HG03103 (cell line): ENCODE results near the gene ATP8A2.
"Not testable (repeated sequence)": the region's sequence is repeated elsewhere in the genome, so short reads cannot be mapped to it uniquely, and the experiment has no call there.

ENCODE experiments used
- ATAC-seq: cut with Tn5 transposase; IDR thresholded peaks from one replicate; pipeline ENCODE4 v1.9.1; 2021; ENCODE audit warnings: low read depth; ENCODE audit not compliant: unreplicated experiment

The ATP8A2 gene

GRCh38 chr13:26046639-26047038 is 674.9 kb downstream of the ATP8A2 start:
- ATAC-seq, result no peak

GRCh38 chr13:26047040-26047439 is 675.3 kb downstream of the ATP8A2 start:
- no peak for ATAC-seq

- ATAC-seq, result no peak
Observed at GRCh38 chr13:26048741-26049140, 677.0 kb downstream of the ATP8A2 start.

GRCh38 chr13:26050568-26051230 is 678.9 kb downstream of the ATP8A2 start:
- no peak for ATAC-seq

GRCh38 chr13:26051231-26051656 is 679.5 kb downstream of the ATP8A2 start:
- ATAC-seq, result no peak

- no peak for ATAC-seq
Observed at GRCh38 chr13:26051657-26052311, 680.0 kb downstream of the ATP8A2 start, which contains the start of gene SHISA2. TSS of gene SHISA2 (minus strand) at chr13:26052016. CDS start at chr13:26050975, 1,041 bp downstream.

- no peak for ATAC-seq
Observed at GRCh38 chr13:26052337-26052736, 680.6 kb downstream of the ATP8A2 start.

- ATAC-seq, result no peak
Observed at GRCh38 chr13:26053418-26053980, 681.7 kb downstream of the ATP8A2 start.

- ATAC-seq, result no peak
Observed at GRCh38 chr13:26054896-26055295, 683.1 kb downstream of the ATP8A2 start.

GRCh38 chr13:26058704-26059103 is 686.9 kb downstream of the ATP8A2 start:
- ATAC-seq, result no peak

GRCh38 chr13:26060357-26060756 is 688.6 kb downstream of the ATP8A2 start:
- ATAC-seq, result no peak

GRCh38 chr13:26061256-26061655 is 689.5 kb downstream of the ATP8A2 start:
- no peak for ATAC-seq

- ATAC-seq, result no peak
Observed at GRCh38 chr13:26061947-26062346, 690.2 kb downstream of the ATP8A2 start.

GRCh38 chr13:26062853-26063444 is 691.2 kb downstream of the ATP8A2 start:
- no peak for ATAC-seq

- ATAC-seq, result not testable (repeated sequence)
Observed at GRCh38 chr13:26066492-26066891, 694.7 kb downstream of the ATP8A2 start.

- no peak for ATAC-seq
Observed at GRCh38 chr13:26067601-26068000, 695.8 kb downstream of the ATP8A2 start.

GRCh38 chr13:26068372-26068771 is 696.6 kb downstream of the ATP8A2 start:
- not testable (repeated sequence) for ATAC-seq

GRCh38 chr13:26069642-26070041 is 697.9 kb downstream of the ATP8A2 start:
- not testable (repeated sequence) for ATAC-seq

GRCh38 chr13:26071691-26072090 is 699.9 kb downstream of the ATP8A2 start:
- ATAC-seq, result no peak

- not testable (repeated sequence) for ATAC-seq
Observed at GRCh38 chr13:26072335-26072734, 700.6 kb downstream of the ATP8A2 start.

- ATAC-seq, result no peak
Observed at GRCh38 chr13:26074706-26075105, 702.9 kb downstream of the ATP8A2 start.
